HepG2 (cell line): Measurements from ENCODE around the gene TNFAIP2. TPM values are rescaled to one million over a fixed set of nuclear protein-coding genes. Genes with fewer than 3 reads are reported as not detected.

Source experiments
- CBX2 ChIP-seq, 2 experiments: fragments of 200-600 bp in 1 of 2; sonication (generic); formaldehyde crosslinking in 1 of 2; IDR thresholded peaks; 2 replicates each; pipeline versions ENCODE4 v1.7.0 to v1.8.1; 2018 to 2022; ENCODE audit warnings: low read depth in 2 of 2, low read length in 1 of 2, mild to moderate bottlenecking in 1 of 2, missing genetic modification reagents in 1 of 2
- CENPT ChIP-seq: sonication (generic); formaldehyde crosslinking; IDR thresholded peaks from 2 replicates; pipeline ENCODE4 v1.8.0; 2022; ENCODE audit warnings: low read depth, mild to moderate bottlenecking, moderate library complexity, missing genetic modification reagents
- MTF1 ChIP-seq: sonication (generic); formaldehyde crosslinking; IDR thresholded peaks from 2 replicates; pipeline ENCODE4 v1.5.0; 2020; ENCODE audit warnings: missing genetic modification reagents
- ZBTB34 ChIP-seq: sonication (generic); formaldehyde crosslinking; IDR thresholded peaks from 2 replicates; pipeline ENCODE4 v1.8.0; 2022; ENCODE audit warnings: mild to moderate bottlenecking, missing genetic modification reagents
- ZFP1 ChIP-seq: IDR thresholded peaks from 2 replicates; pipeline ENCODE4 v1.6.1; 2016
- ZMYM4 ChIP-seq: sonication (generic); formaldehyde crosslinking; IDR thresholded peaks from 2 replicates; pipeline ENCODE4 v1.8.1; 2023; ENCODE audit warnings: mild to moderate bottlenecking, missing genetic modification reagents
- ZNF12 ChIP-seq: sonication (generic); formaldehyde crosslinking; IDR thresholded peaks from 2 replicates; pipeline ENCODE4 v1.5.0; 2020; ENCODE audit warnings: missing genetic modification reagents
- ZNF407 ChIP-seq: sonication (generic); formaldehyde crosslinking; IDR thresholded peaks from one replicate; pipeline ENCODE4 v1.5.1; 2020; ENCODE audit warnings: mild to moderate bottlenecking, missing genetic modification reagents; ENCODE audit errors: not compliant biosample characterization
- ZNF550 ChIP-seq: sonication (generic); formaldehyde crosslinking; IDR thresholded peaks from 2 replicates; pipeline ENCODE4 v1.4.0; 2020; ENCODE audit warnings: mild to moderate bottlenecking, missing genetic modification reagents, borderline replicate concordance
- ZNF761 ChIP-seq: sonication (generic); formaldehyde crosslinking; conservative IDR thresholded peaks from 2 replicates; pipeline ENCODE4 v1.4.0; 2020; ENCODE audit warnings: mild to moderate bottlenecking, missing genetic modification reagents
- polyA plus RNA-seq, 8 experiments: library from polyadenylated mRNA; depleted of rRNA in 3 of 8; stranded (reverse) in 7 of 8; unstranded in 1 of 8; fragments of >200 nt; fragmentation: Illumina TruSeq in 4 of 8; extraction: Trizol in 4 of 8; gene quantifications; 2 replicates each; pipeline versions ENCODE4 v1.2.1 to v1.2.3, GENCODE V29; 2011 to 2016; ENCODE audit warnings: low read depth in 4 of 8, missing spikeins in 1 of 8, mixed read lengths in 1 of 8; ENCODE audit not compliant: insufficient read depth in 1 of 8
- total RNA-seq, 5 experiments: library from RNA; depleted of rRNA; stranded (reverse); fragments of >200 nt; fragmentation: Illumina TruSeq; extraction: Trizol; gene quantifications; 2 replicates each; pipeline ENCODE4 v1.2.3, GENCODE V29; 2016; ENCODE audit warnings: low read depth in 1 of 5

The TNFAIP2 gene
- total and polyA plus RNA-seq, 2 of the 13 experiments (the other 11 are each of a cell fraction or from before 2014, with no cell fraction given) = 0.46 to 1.5 TPM

GRCh38 chr14:103139132-103140025 is 16.1 kb downstream of the TNFAIP2 start (continued):
- TF ChIP-seq ZNF550 (CRISPR knock-in tag) (no peak), ZNF407 (CRISPR knock-in tag) (no peak), MTF1 (CRISPR knock-in tag) (no peak), CENPT (CRISPR knock-in tag) (no peak), ZBTB34 (CRISPR knock-in tag) (no peak), ZFP1 (CRISPR knock-in tag) (no peak), CBX2 (IDR thresholded peaks at IDR 0.05; ENCODE audit: low read depth, low read length) (no peak), CBX2 (CRISPR knock-in tag; IDR thresholded peaks at IDR 0.05; ENCODE audit: low read depth) (no peak), ZMYM4 (CRISPR knock-in tag) (no peak), ZNF761 (CRISPR knock-in tag) (no peak), ZNF12 (CRISPR knock-in tag) (no peak)
